MG63 (cell line): Measurements from ENCODE around the gene BMPR1B. TPM values are rescaled to one million over a fixed set of nuclear protein-coding genes. Genes with fewer than 3 reads are reported as not detected.

Experiments
- DNase-seq: peaks from one replicate; pipeline ENCODE4 v3.0.0-alpha.2; 2020
- H3K27me3 ChIP-seq: fragments of 250-450 bp; sonication (Bioruptor Pico); 2 replicates; pipeline ENCODE4 v1.5.1; 2020; ENCODE audit warnings: mild to moderate bottlenecking, moderate library complexity
- H3K36me3 ChIP-seq: fragments of 250-450 bp; sonication (Bioruptor Pico); 2 replicates; pipeline ENCODE4 v1.5.1; 2020; ENCODE audit warnings: mild to moderate bottlenecking, moderate library complexity
- H3K4me3 ChIP-seq: fragments of 250-450 bp; sonication (Bioruptor Pico); 2 replicates; pipeline ENCODE4 v1.5.1; 2020; ENCODE audit warnings: mild to moderate bottlenecking, moderate library complexity
- H3K9me3 ChIP-seq: fragments of 250-450 bp; sonication (Bioruptor Pico); 2 replicates; pipeline ENCODE4 v1.5.1; 2020; ENCODE audit warnings: mild to moderate bottlenecking, moderate library complexity
- total RNA-seq: library from RNA; depleted of rRNA; stranded (reverse); fragments of >200 nt; shearing (Covaris generic); gene quantifications from 2 replicates; pipeline ENCODE4 v1.2.3, GENCODE V29; 2014; ENCODE audit warnings: low replicate concordance; rRNA removed

The BMPR1B gene
- total RNA-seq, result not detected in 2 replicates

DNA sequence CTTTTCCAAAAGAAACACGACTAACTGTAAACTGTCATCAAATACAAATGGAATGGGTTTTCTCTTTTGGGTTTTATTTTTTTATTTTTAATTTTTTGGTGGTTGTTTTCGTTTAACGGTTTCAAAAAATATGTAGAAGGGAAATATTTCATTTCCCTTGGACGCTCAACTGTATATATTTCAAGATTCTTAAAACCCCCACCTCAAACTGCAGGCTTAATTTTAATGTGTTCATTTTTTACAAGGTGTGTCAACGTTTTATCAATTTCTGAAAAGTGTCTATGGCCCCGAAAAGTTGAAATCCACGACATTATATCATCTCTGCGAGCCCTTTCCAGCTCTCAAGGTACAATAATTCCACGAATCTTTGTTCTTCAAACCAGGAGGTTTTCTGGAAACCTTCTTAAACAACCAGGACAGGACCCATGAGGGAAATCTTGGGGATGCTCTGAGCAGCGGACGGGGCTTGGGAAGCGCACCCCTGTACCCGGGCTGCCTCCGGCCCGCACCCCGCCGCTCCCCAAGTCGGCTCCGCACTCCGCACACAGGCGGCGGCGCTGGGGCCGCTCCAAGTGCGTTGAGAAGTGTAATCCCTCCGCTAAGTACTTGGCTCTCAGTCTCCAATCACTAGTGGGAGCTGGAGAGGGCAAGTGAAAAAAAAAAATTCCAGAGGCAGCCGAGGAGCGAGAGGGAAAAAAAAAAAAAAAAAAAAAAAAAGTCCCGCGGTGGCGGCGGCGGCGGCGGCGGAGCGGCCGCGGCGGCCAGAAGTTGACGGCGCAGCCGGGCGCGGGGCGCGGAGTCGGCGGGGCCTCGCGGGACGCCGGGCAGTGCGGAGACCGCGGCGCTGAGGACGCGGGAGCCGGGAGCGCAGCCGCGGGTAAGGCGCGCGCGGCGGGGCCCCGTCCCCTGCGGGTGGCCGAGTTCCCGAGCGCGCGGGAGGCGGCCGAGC, at the start of gene BMPR1B:
Gene BMPR1B (plus strand): TSS at position 764 of the 949 bp plus-strand sequence. CDS start 346,470 bp downstream, outside the sequence.
- Histone ChIP-seq H3K36me3 (no peaks in the 10 kb centered on the region), H3K9me3 (no peaks in the 10 kb centered on the region), H3K4me3 (no peak within 1 kb of the TSS), H3K27me3 (peaks cover 46% of the 10 kb centered on the region)
- DNase-seq, result peak; percentile 3

GRCh38 chr4:94711635-94712034, 46.1 kb upstream of the BMPR1B start:
- no peaks in the 10 kb centered on the region for H3K36me3 ChIP-seq
- H3K27me3 ChIP-seq, result no peaks in the 10 kb centered on the region
- no peak overlapping the region for H3K4me3 ChIP-seq
- DNase-seq, result no peak
- no peaks in the 10 kb centered on the region for H3K9me3 ChIP-seq

DNA sequence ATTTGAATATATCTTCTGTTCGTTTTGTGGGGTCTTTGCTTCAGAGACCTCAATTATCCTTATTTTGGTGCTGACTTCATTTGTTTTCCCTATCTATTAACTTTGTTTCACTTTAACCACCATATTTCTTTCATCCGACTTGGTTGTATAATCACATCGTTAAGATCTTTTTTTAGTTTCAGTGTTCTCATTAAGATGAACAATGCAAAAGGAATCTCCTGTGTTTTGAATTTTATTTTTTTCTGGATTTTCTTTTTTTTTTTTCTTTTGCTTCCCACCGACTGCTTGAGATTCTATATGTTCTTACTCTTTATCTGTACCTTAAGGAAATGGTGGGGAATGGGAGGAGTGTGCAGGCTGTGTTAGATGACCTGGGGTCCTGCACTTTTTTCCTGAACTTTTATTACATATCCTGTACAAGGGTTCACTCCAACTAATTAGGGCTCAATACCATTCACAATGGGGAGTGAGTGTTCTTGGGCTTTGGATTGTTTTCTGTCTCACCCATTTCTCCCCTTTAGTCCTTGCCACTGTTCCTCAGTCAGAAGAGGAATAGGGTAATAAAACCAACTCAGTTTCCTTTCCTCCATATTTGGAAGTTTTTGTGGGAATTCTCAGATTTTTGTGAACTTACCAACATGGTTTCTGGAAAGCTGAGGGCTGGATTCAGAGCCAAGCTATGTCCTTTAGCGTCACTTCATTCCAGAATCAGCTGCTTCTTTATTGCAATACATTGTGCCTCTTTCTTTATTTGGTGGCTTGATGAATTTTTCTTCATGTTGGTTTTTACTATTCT, 43.2 kb upstream of the BMPR1B start:
- no peak for DNase-seq
- no peaks in the 10 kb centered on the region for H3K9me3 ChIP-seq
- no peaks in the 10 kb centered on the region for H3K36me3 ChIP-seq
- H3K27me3 ChIP-seq, result no peaks in the 10 kb centered on the region
- H3K4me3 ChIP-seq, result no peak overlapping the region

- Histone ChIP-seq H3K4me3 (no peak overlapping the region), H3K9me3 (no peaks in the 10 kb centered on the region), H3K36me3 (no peaks in the 10 kb centered on the region), H3K27me3 (no peaks in the 10 kb centered on the region)
- DNase-seq, result no peak
These were observed 42.0 kb upstream of the BMPR1B start for GRCh38 chr4:94715726-94716125.

DNA sequence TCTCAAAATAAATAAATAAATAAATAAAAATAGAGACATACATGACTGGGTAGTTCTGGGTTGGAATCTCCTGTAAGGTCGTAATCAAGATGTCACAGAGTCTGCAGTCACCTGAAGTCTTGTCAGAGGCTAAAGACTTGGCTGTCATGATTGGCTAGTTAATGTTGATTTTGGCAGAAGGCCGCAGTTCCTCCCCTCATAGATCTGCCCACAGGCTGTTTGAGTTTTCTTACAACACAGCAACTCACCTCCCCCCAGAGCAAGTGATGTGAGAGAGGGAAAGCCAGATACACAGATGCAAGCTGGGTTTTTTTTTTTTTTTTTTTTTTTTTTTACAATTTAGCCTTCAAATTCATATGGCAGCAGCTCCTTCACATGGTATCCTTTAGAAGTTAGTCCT, 36.4 kb upstream of the BMPR1B start:
- Histone ChIP-seq H3K4me3 (no peak overlapping the region), H3K9me3 (no peaks in the 10 kb centered on the region), H3K27me3 (no peaks in the 10 kb centered on the region), H3K36me3 (no peaks in the 10 kb centered on the region)
- DNase-seq, result no peak

DNA sequence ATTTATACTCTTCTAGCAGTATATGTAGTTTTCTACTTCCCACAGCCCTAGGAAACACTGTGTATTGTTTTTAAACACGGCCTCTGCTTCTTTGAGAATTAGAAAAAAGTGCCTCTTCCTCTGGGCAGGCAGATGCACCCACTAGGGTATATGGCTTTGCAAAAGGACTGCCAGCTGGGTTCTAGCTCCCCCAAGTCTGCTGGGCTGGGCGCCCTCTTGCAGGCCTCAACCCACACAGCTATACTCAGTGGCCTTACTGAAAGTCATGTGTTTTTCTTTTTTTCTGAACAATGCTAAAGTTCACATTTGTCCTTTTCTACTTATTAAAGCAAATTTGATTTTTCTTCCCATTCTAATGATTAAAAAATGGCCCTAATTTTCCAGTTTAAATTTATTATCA, 35.5 kb upstream of the BMPR1B start:
- Histone ChIP-seq H3K9me3 (no peaks in the 10 kb centered on the region), H3K27me3 (no peaks in the 10 kb centered on the region), H3K4me3 (no peak overlapping the region), H3K36me3 (no peaks in the 10 kb centered on the region)
- no peak for DNase-seq

DNA sequence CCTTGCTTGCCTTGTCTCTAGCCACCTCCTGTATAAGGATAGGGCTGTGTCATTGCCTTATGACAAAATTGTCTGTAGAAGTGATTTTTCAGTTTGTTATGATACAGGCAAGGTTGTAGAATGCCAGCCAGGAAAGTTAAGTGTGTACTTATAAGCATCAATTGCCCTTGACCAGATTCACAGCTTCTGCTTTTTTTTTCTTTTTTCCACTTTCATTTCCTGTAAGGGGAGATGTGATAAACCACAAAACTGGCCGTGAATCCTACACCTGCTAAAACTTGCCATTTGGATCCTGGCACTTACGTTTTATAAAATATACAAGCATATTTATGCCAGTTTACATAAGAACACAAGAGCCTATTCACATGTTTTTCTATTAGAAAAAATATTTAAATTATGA, 35.0 kb upstream of the BMPR1B start:
- no peaks in the 10 kb centered on the region for H3K27me3 ChIP-seq
- H3K36me3 ChIP-seq, result no peaks in the 10 kb centered on the region
- DNase-seq, result no peak
- no peak overlapping the region for H3K4me3 ChIP-seq
- H3K9me3 ChIP-seq, result no peaks in the 10 kb centered on the region

GRCh38 chr4:94724016-94724790, 33.6 kb upstream of the BMPR1B start:
- Histone ChIP-seq H3K36me3 (no peaks in the 10 kb centered on the region), H3K9me3 (no peaks in the 10 kb centered on the region), H3K4me3 (no peak overlapping the region), H3K27me3 (no peaks in the 10 kb centered on the region)
- DNase-seq, result no peak

DNA sequence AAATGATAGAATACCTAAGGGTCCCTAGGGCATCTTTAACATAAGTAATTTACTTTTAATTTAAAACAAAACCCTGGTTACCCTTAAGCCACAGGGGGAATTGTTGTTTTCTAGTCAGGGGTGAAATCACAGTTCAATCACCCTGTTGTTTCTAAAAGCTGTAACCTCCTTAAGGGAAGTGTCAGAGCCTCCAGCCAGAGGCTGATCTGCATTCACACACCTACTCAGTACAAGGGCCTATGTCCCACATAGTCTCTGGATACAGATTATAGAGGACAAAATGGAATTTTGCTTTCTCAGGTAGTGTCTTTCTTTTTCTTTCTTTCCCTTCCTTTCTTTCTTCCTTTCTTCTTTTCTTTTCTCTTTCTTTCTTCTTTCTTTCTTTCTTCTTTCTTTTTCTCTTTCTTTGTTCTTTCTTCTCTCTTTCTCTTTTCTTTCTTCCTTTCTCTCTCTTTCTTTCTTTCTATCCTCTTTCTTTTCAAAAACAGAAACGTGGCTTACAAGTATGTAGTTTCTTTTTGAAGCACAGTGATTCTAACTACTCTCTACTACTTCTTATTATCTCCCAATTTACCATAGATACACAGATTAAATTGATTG, 31.1 kb upstream of the BMPR1B start:
- Histone ChIP-seq H3K9me3 (no peaks in the 10 kb centered on the region), H3K27me3 (no peaks in the 10 kb centered on the region), H3K36me3 (no peaks in the 10 kb centered on the region), H3K4me3 (no peak overlapping the region)
- DNase-seq, result no peak

DNA sequence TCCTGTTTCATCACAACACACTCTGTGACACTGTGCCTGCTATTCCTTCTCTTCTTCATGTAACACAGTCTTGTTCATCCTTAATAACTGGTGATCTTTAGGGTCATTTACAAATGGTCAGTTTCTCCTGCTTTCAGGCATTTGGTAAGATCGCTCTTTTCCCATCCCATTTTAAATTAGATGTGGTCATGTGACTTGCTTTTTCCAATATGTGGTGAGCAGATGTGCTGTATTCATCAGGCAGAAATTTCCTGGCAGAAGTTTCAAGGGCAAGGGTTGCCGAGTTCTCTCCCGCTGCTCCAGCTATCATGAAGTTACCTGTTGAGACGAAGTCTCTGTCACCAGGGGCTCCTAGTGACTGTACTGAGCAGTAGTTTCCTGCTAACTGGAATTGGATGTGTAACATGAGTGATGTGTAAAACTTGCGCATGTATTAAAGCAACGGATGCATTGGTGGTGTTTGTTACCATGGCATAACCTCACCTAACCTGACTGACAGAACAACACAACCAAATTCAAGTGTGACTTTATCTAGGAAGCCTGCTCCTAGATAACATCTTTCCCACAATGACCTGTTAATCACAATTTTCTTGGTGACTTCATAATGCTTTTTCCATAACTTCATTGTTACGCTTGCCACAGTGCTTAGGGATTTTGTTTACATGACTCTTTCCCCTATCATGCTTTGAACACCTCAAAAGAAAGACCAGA, 29.5 kb upstream of the BMPR1B start:
- no peaks in the 10 kb centered on the region for H3K36me3 ChIP-seq
- no peaks in the 10 kb centered on the region for H3K27me3 ChIP-seq
- DNase-seq, result no peak
- H3K9me3 ChIP-seq, result no peaks in the 10 kb centered on the region
- H3K4me3 ChIP-seq, result no peak overlapping the region

GRCh38 chr4:94732358-94732698, 25.4 kb upstream of the BMPR1B start:
- DNase-seq, result no peak
- H3K4me3 ChIP-seq, result no peak overlapping the region

DNA sequence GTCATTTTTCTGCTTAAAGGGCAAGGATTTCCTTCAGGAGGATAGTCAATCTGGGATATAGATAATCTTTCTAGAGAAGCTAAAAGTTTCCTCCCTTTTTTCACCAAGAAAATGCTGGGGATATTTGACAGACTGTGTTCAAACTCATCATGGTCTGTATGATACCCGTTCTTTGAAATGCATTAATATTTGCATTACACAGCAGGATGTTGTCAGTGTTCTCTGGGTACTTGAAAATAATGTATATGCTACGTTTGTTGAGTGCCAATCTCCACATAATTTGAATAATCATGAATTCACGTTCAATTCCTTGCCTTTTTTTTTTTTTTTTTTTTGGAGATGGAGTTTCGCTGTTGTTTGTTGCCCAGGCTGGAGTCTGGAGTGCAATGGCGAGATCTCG, 18.0 kb upstream of the BMPR1B start:
- no peak overlapping the region for H3K4me3 ChIP-seq
- DNase-seq, result no peak

More at GRCh38 chr4:94732358-94732698, 25.4 kb upstream of the BMPR1B start:
- Histone ChIP-seq H3K36me3 (no peaks in the 10 kb centered on the region), H3K9me3 (no peaks in the 10 kb centered on the region), H3K27me3 (no peaks in the 10 kb centered on the region)

DNA sequence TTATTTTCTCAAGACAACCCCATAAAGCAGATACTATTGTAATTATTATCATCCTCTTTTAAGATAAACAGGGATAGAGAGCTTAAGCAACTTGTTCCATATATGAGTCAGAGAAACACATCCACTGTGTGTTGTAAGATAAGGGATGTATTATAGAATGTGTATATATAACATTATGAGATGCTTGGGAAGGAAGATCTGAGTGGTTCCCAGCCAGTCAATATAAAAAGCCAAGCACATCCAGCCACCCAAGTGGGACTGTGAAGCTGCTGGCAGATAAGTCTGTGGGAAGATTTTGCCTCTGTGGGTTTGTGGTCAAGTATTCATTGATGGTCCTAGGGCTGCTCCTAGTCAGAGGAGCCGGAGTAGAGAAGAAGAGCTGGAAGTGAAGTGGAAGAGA, 16.5 kb upstream of the BMPR1B start:
- no peak for DNase-seq
- Histone ChIP-seq H3K4me3 (no peak overlapping the region), H3K27me3 (no peaks in the 10 kb centered on the region), H3K36me3 (no peaks in the 10 kb centered on the region), H3K9me3 (no peaks in the 10 kb centered on the region)

More for the DNA sequence above, 18.0 kb upstream of the BMPR1B start:
- Histone ChIP-seq H3K9me3 (no peaks in the 10 kb centered on the region), H3K27me3 (no peaks in the 10 kb centered on the region), H3K36me3 (no peaks in the 10 kb centered on the region)

DNA sequence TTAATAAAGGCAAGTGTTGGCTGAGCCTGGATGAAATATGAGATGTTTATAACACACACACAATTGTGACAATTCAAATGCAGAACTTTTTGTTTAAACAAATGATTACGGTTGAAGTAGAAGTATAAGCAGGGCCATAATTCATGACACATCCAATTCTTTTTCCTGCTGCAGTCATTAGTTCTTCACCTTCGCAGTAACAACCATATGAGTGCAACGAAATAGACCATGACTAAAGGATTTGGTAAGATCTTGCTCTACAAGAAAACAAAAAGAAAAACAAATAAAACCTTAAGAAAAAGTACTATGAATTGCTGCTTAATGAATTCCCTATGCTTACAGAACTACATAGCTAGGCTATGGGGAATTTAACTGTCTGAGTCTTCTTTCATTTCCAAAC, 13.9 kb upstream of the BMPR1B start:
- Histone ChIP-seq H3K9me3 (no peaks in the 10 kb centered on the region), H3K27me3 (no peaks in the 10 kb centered on the region), H3K4me3 (no peak overlapping the region), H3K36me3 (no peaks in the 10 kb centered on the region)
- no peak for DNase-seq

- no peaks in the 10 kb centered on the region for H3K27me3 ChIP-seq
- H3K4me3 ChIP-seq, result no peak overlapping the region
- no peaks in the 10 kb centered on the region for H3K9me3 ChIP-seq
- H3K36me3 ChIP-seq, result no peaks in the 10 kb centered on the region
- no peak for DNase-seq
These were observed 12.9 kb upstream of the BMPR1B start for GRCh38 chr4:94744850-94745249.

- no peak for DNase-seq
- Histone ChIP-seq H3K9me3 (no peaks in the 10 kb centered on the region), H3K27me3 (no peaks in the 10 kb centered on the region), H3K36me3 (no peaks in the 10 kb centered on the region), H3K4me3 (no peak overlapping the region)
These were observed 11.0 kb upstream of the BMPR1B start for GRCh38 chr4:94746746-94747145.
